Endothelial cell of umbilical vein (primary cell): ENCODE measurements around the gene SLC39A11.

Experiments
- EZH2 ChIP-seq: IDR thresholded peaks from 2 replicates; pipeline ENCODE4 v1.6.1; 2012; ENCODE audit warnings: borderline replicate concordance, low read depth, mild to moderate bottlenecking, moderate library complexity, low read length, inconsistent platforms; ENCODE audit not compliant: severe bottlenecking
- POLR2A ChIP-seq: IDR thresholded peaks from 2 replicates; pipeline ENCODE4 v1.6.1; 2012; ENCODE audit warnings: low read depth, mild to moderate bottlenecking, control low read depth, low read length
- TF ChIP-seq, protein P1 (sequence below), 2 donors: IDR thresholded peaks; 1 replicate in 1 of 2; 2 replicates in 1 of 2; pipeline ENCODE4 v1.5.1; 2011; ENCODE audit warnings: low read length in 2 of 2, mild to moderate bottlenecking in 2 of 2, moderate library complexity in 2 of 2, control low read depth in 1 of 2, inconsistent platforms in 1 of 2, low read depth in 1 of 2; ENCODE audit not compliant: insufficient read depth in 1 of 2; ENCODE audit errors: extremely low read depth in 1 of 2

- TF ChIP-seq, protein P1, sequence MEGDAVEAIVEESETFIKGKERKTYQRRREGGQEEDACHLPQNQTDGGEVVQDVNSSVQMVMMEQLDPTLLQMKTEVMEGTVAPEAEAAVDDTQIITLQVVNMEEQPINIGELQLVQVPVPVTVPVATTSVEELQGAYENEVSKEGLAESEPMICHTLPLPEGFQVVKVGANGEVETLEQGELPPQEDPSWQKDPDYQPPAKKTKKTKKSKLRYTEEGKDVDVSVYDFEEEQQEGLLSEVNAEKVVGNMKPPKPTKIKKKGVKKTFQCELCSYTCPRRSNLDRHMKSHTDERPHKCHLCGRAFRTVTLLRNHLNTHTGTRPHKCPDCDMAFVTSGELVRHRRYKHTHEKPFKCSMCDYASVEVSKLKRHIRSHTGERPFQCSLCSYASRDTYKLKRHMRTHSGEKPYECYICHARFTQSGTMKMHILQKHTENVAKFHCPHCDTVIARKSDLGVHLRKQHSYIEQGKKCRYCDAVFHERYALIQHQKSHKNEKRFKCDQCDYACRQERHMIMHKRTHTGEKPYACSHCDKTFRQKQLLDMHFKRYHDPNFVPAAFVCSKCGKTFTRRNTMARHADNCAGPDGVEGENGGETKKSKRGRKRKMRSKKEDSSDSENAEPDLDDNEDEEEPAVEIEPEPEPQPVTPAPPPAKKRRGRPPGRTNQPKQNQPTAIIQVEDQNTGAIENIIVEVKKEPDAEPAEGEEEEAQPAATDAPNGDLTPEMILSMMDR (IDR thresholded peaks at IDR 0.05; ENCODE audit: extremely low read depth in 1 of 2, insufficient read depth in 1 of 2, low read depth in 1 of 2, low read length in 2 of 2) = no peak
- no peak for TF ChIP-seq EZH2
- no peak for TF ChIP-seq POLR2A
These were observed 448.0 kb downstream of the SLC39A11 start for GRCh38 chr17:72644492-72644891.
